Measurements from ENCODE around the gene F2. TPM values are rescaled to one million over a fixed set of nuclear protein-coding genes. Genes with fewer than 3 reads are reported as not detected.

Gene F2
- total RNA-seq, 6 donors from 2014 or later, result 0.37 to 0.40 TPM; not detected in 4

GRCh38 chr11:46682773-46683752 lies 36.0 kb upstream of the F2 start:
- 97% methylated on average over 11 of the region's 11 CpGs for WGBS, 2 donors
- Histone ChIP-seq H3K27me3 (no peaks in the 10 kb centered on the region), H3K27ac (peak overlapping the region in 1 of 4 donors; percentile 21), H3K36me3 (peaks cover 33 to 85% (median 71%) of the 10 kb centered on the region in 4 donors), H3K9me3 (no peaks in the 10 kb centered on the region), H3K4me3 (no peak overlapping the region), H3K4me1 (peaks cover 0 to 10% (median 4%) of the 10 kb centered on the region in 4 donors)
- no peak for ATAC-seq (ENCODE audit: low FRiP score in 2 of 2)
- no peak for DNase-seq
- no peak for TF ChIP-seq CTCF (IDR thresholded peaks at IDR 0.05)
- no peak for TF ChIP-seq POLR2A (IDR thresholded peaks at IDR 0.05)

- Histone ChIP-seq H3K27ac (no peak overlapping the region), H3K4me1 (peaks cover 0 to 12% (median 4%) of the 10 kb centered on the region in 4 donors), H3K9me3 (no peaks in the 10 kb centered on the region), H3K27me3 (no peaks in the 10 kb centered on the region), H3K36me3 (peaks cover 22 to 80% (median 61%) of the 10 kb centered on the region in 4 donors), H3K4me3 (no peak overlapping the region)
- DNase-seq, result no peak
- 75 to 77% methylated on average over 3 of the region's 3 CpGs for WGBS, 2 donors
- ATAC-seq (ENCODE audit: low FRiP score in 2 of 2), result no peak
- TF ChIP-seq EP300 (IDR thresholded peaks at IDR 0.05), result no peak
- no peak for TF ChIP-seq POLR2AphosphoS5 (IDR thresholded peaks at IDR 0.05)
- no peak for TF ChIP-seq POLR2A (IDR thresholded peaks at IDR 0.05)
- no peak for TF ChIP-seq CTCF (IDR thresholded peaks at IDR 0.05)
Observed at GRCh38 chr11:46684367-46684766, 34.6 kb upstream of the F2 start.

GRCh38 chr11:46686886-46687795 lies 31.9 kb upstream of the F2 start:
- TF ChIP-seq CTCF (IDR thresholded peaks at IDR 0.05) (no peak), POLR2A (IDR thresholded peaks at IDR 0.05) (no peak), POLR2AphosphoS5 (IDR thresholded peaks at IDR 0.05) (peak in 1 of 2 donors; percentile 5), EP300 (IDR thresholded peaks at IDR 0.05) (no peak)
- WGBS, 2 donors, result 75 to 76% methylated on average over 14 to 15 of the region's 15 CpGs
- ATAC-seq (ENCODE audit: low FRiP score in 2 of 2) (peak; percentile 66 to 67), DNase-seq (no peak)
- no peaks in the 10 kb centered on the region for H3K27me3 ChIP-seq
- H3K4me3 ChIP-seq, result no peak overlapping the region
- H3K4me1 ChIP-seq, result peaks cover 0 to 12% (median 4%) of the 10 kb centered on the region in 4 donors
- H3K36me3 ChIP-seq, result peaks cover 6 to 66% (median 48%) of the 10 kb centered on the region in 4 donors
- H3K9me3 ChIP-seq, result no peaks in the 10 kb centered on the region
- peak overlapping the region; percentile 38 to 76 (median 68) for H3K27ac ChIP-seq

GRCh38 chr11:46690702-46691101 lies 28.3 kb upstream of the F2 start:
- Histone ChIP-seq H3K36me3 (peaks cover 19 to 76% (median 69%) of the 10 kb centered on the region in 4 donors), H3K4me3 (no peak overlapping the region), H3K27me3 (no peaks in the 10 kb centered on the region), H3K4me1 (peaks cover 0 to 12% (median 2%) of the 10 kb centered on the region in 4 donors), H3K9me3 (no peaks in the 10 kb centered on the region), H3K27ac (no peak overlapping the region)
- DNase-seq, result no peak
- TF ChIP-seq EP300 (IDR thresholded peaks at IDR 0.05) (no peak), POLR2AphosphoS5 (IDR thresholded peaks at IDR 0.05) (no peak), CTCF (IDR thresholded peaks at IDR 0.05) (no peak), POLR2A (IDR thresholded peaks at IDR 0.05) (no peak)
- WGBS, 2 donors, result 96 to 100% methylated on average over 1 of the region's 1 CpG
- ATAC-seq (ENCODE audit: low FRiP score in 2 of 2), result no peak
